ENCODE measurements around the gene FBXO30.

DNA sequence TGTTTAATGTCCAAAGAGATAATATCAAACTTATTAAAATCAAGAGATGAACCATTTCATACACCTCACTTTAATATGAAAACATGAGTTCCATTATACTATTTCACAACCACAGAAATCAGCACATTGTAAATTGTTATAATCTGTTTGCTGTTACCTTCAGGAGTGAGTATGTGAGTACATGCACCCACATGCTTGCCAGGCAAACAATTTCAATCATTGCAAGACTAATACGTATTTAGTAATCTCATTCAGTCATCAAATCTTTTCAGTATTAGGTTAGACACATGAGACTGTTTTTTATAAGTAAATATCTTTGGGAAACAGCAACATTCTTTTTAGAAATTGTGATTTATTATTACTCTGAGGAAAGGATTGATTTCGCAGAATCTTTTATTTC, 70.0 kb downstream of the FBXO30 start:
- no peak for TF ChIP-seq POLR2A (IDR thresholded peaks at IDR 0.05; ENCODE audit: low read length)
- no peak for TF ChIP-seq GATA1 (IDR thresholded peaks at IDR 0.05; ENCODE audit: low read depth, low read length)
